Gastrocnemius medialis (tissue), 4 donors: ENCODE results near the gene TCP11. TPM values are rescaled to one million over a fixed set of nuclear protein-coding genes. Genes with fewer than 3 reads are reported as not detected.

ENCODE experiments used
- ATAC-seq, 2 donors: fragments of 150-250 bp; one replicate each; pipeline ENCODE4 v1.9.1; 2016
- DNase-seq, 2 donors: peaks; one replicate each; pipeline ENCODE4 v3.0.0-alpha.2; 2019
- H3K27ac ChIP-seq, 4 donors: fragments of 200-600 bp; sonication (generic); 1 replicate in 1 of 4; 2 replicates in 3 of 4; pipeline ENCODE4 v1.5.1; 2016 to 2018; ENCODE audit warnings: mild to moderate bottlenecking in 2 of 4, moderate library complexity in 1 of 4
- H3K27me3 ChIP-seq, 3 donors: fragments of 200-600 bp; sonication (generic) in 2 of 3; 1 replicate in 1 of 3; 2 replicates in 2 of 3; pipeline versions ENCODE4 v1.5.1 to v1.6.0; 2016 to 2019; ENCODE audit warnings: mild to moderate bottlenecking in 1 of 3, moderate library complexity in 1 of 3
- H3K36me3 ChIP-seq, 2 donors: fragments of 200-600 bp; sonication (generic) in 1 of 2; one replicate each; pipeline ENCODE4 v1.5.1; 2017 to 2018
- H3K4me1 ChIP-seq, 2 donors: fragments of 200-600 bp; sonication (generic) in 1 of 2; one replicate each; pipeline ENCODE4 v1.5.1; 2016 to 2017; ENCODE audit warnings: mild to moderate bottlenecking in 2 of 2
- H3K4me3 ChIP-seq, 4 donors: fragments of 200-600 bp; sonication (generic) in 3 of 4; 1 replicate in 1 of 4; 2 replicates in 3 of 4; pipeline ENCODE4 v1.5.1; 2016 to 2019; ENCODE audit warnings: mild to moderate bottlenecking in 2 of 4
- H3K9me3 ChIP-seq, 3 donors: fragments of 200-600 bp; sonication (generic) in 2 of 3; 1 replicate in 1 of 3; 2 replicates in 2 of 3; pipeline ENCODE4 v1.5.1; 2016 to 2019
- POLR2A ChIP-seq, 2 donors: fragments of 450-650 bp; IDR thresholded peaks; one replicate each; pipeline ENCODE4 v1.6.1; 2017; ENCODE audit warnings: antibody characterized with exemption in 2 of 2, mild to moderate bottlenecking in 2 of 2, moderate library complexity in 2 of 2
- in situ Hi-C, 4 donors: fragments of 200-750 bp; cut with MboI; loops; one replicate each; pipeline versions ENCODE4 v1.15.0 to v1.8.0; 2017; ENCODE audit warnings: low sequenced_read_pairs in 4 of 4
- intact Hi-C: fragments of 100-400 bp; cut with DNase I; formaldehyde crosslinking; loops from one replicate; pipeline ENCODE4 v1.15.1; 2023; ENCODE audit warnings: low total_unique reads
- total RNA-seq, 4 donors: library from RNA; depleted of rRNA; stranded (reverse); fragments of >200 nt; gene quantifications; one replicate each; pipeline versions ENCODE4 v1.1.0 to v1.2.3, GENCODE V29; 2016
- TF ChIP-seq, protein P1 (sequence below), 5 experiments: fragments of 450-650 bp in 3 of 5; fragments of 200-600 bp in 2 of 5; sonication (generic) in 2 of 5; IDR thresholded peaks in 4 of 5; conservative IDR thresholded peaks in 1 of 5; 1 replicate in 4 of 5; 2 replicates in 1 of 5; pipeline ENCODE4 v1.5.1; 2016 to 2019; ENCODE audit warnings: antibody characterized with exemption in 5 of 5, mild to moderate bottlenecking in 3 of 5, moderate library complexity in 3 of 5

The TCP11 gene
- total RNA-seq, 4 donors from 2014 or later: 0.41 TPM; not detected in 3

DNA sequence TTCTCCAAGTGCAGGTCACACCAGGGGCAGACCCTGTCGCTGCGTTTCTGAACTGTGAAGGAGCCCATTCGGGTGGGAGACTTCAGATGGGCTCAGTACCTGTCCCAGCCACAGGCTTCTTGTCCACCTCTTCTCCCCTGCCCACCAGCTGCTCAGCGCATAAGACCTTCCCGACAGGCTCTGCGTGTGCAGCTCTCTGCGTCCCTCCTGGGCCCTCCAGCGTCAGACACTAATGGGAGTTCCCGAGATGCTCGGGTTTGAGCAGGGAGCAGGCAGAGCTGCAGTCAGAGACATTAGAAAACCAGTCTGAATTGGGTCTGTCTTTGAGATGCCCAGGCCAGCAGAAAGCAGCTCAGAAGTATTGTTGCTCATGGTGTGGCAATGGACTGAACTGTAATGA, 50.4 kb downstream of the TCP11 start:
- Histone ChIP-seq H3K9me3 (no peaks in the 10 kb centered on the region), H3K36me3 (peaks cover 0 to 35% of the 10 kb centered on the region in 2 donors), H3K27me3 (no peaks in the 10 kb centered on the region), H3K27ac (no peak overlapping the region), H3K4me3 (no peak overlapping the region), H3K4me1 (no peaks in the 10 kb centered on the region)
- in situ Hi-C loops: no loop called here
- ATAC-seq (no peak), DNase-seq (no peak)
- TF ChIP-seq, protein P1, sequence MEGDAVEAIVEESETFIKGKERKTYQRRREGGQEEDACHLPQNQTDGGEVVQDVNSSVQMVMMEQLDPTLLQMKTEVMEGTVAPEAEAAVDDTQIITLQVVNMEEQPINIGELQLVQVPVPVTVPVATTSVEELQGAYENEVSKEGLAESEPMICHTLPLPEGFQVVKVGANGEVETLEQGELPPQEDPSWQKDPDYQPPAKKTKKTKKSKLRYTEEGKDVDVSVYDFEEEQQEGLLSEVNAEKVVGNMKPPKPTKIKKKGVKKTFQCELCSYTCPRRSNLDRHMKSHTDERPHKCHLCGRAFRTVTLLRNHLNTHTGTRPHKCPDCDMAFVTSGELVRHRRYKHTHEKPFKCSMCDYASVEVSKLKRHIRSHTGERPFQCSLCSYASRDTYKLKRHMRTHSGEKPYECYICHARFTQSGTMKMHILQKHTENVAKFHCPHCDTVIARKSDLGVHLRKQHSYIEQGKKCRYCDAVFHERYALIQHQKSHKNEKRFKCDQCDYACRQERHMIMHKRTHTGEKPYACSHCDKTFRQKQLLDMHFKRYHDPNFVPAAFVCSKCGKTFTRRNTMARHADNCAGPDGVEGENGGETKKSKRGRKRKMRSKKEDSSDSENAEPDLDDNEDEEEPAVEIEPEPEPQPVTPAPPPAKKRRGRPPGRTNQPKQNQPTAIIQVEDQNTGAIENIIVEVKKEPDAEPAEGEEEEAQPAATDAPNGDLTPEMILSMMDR (IDR thresholded peaks at IDR 0.05 in 4 of 5, conservative IDR thresholded peaks at IDR 0.05 in 1 of 5): no peak
- no peak for TF ChIP-seq POLR2A (IDR thresholded peaks at IDR 0.05)
- intact Hi-C loops: no loop called here

DNA sequence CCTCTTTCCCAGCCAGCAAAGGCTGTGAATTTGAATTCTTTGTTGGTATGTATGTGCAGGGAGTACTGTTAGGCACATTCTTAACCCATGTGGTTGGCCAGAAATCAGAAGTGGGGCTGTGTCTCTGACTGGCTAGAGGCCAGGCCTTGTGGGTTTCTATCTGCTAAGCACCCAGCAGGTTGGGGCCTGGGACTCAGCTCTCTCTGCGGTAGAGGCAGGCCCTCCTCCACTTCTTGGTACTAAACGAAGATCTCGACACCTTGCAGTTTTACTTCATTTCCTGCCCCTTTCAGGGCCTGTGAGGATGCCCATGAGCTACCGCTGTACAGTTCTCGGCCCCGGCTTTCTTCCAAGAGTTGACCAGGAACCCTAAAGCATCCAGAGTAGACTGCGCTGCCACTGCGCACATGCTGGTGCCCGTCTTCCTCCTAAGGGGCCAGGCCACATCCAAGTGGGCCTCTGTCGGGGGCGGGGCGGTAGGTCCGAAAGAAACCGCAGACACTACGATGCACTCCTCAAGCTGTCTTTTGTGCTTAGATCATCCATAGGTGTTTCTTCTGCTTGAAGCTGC, 51.1 kb downstream of the TCP11 start:
- no peak for TF ChIP-seq POLR2A (IDR thresholded peaks at IDR 0.05)
- TF ChIP-seq, protein P1 (IDR thresholded peaks at IDR 0.05 in 4 of 5, conservative IDR thresholded peaks at IDR 0.05 in 1 of 5): no peak
- no peak for ATAC-seq
- Histone ChIP-seq H3K27me3 (no peaks in the 10 kb centered on the region), H3K36me3 (peaks cover 0 to 42% of the 10 kb centered on the region in 2 donors), H3K4me3 (no peak overlapping the region), H3K9me3 (no peaks in the 10 kb centered on the region), H3K27ac (no peak overlapping the region), H3K4me1 (no peaks in the 10 kb centered on the region)
- intact Hi-C loops: no loop called here
- no peak for DNase-seq
- in situ Hi-C loops: no loop called here

GRCh38 chr6:35089216-35089934, 51.8 kb downstream of the TCP11 start:
- intact Hi-C loops: no loop called here
- no peaks in the 10 kb centered on the region for H3K9me3 ChIP-seq
- no peak overlapping the region for H3K27ac ChIP-seq
- no peak overlapping the region for H3K4me3 ChIP-seq
- DNase-seq: no peak
- H3K4me1 ChIP-seq: no peaks in the 10 kb centered on the region
- no peaks in the 10 kb centered on the region for H3K27me3 ChIP-seq
- in situ Hi-C loops: no loop called here
- TF ChIP-seq POLR2A (IDR thresholded peaks at IDR 0.05): no peak
- TF ChIP-seq, protein P1 (IDR thresholded peaks at IDR 0.05 in 4 of 5, conservative IDR thresholded peaks at IDR 0.05 in 1 of 5): no peak
- H3K36me3 ChIP-seq: peaks cover 0 to 48% of the 10 kb centered on the region in 2 donors
- no peak for ATAC-seq

DNA sequence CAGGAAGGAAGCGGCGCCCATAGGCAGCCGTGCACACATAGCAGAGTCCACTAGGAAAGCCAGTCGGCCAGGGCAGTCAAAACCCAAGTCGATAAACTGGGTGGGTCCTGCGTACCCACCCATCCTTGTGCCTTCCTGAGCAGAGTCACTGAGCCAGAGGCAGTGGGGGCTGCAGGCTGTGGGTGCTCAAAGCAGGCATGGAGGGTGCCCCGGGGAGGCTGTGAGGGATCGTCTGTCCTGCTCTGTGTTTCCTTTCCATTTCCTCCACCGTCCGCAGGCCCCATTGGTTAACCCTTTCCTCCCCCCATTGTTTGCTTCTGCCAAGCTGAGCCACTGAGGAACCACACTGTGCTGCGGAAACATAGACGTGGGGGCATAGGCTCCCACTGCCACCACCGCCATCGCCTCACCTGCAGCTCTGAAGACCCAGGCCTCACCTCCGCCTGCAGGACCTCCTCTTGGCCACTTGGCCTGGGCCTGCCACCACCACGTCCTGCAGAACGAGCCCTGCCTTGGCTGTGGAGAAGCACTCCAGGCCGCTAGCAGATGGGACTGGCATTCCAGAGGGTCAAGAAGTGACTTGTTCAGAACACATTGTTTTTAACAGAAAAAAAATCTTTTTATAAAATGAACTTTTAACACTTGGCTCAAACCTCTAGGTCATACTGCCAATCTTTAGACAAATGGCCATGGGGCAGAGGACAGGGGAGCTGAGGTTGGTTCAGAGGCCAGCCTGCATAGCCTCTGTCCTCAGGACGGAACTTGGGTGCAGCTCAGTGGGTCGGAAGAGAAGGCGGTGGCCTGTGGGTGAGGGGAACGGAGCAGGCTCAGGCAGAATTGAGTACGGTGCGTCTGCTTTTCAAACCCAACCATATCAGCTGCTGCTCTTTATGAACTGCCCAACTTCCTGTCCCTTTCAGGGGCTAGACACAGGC, 52.6 kb downstream of the TCP11 start:
- Histone ChIP-seq H3K4me1 (no peaks in the 10 kb centered on the region), H3K27ac (no peak overlapping the region), H3K36me3 (peaks cover 0 to 57% of the 10 kb centered on the region in 2 donors), H3K4me3 (no peak overlapping the region), H3K27me3 (no peaks in the 10 kb centered on the region), H3K9me3 (no peaks in the 10 kb centered on the region)
- intact Hi-C loops (no loop called here), in situ Hi-C loops (no loop called here)
- DNase-seq: no peak
- TF ChIP-seq, protein P1 (IDR thresholded peaks at IDR 0.05 in 4 of 5, conservative IDR thresholded peaks at IDR 0.05 in 1 of 5): no peak
- TF ChIP-seq POLR2A (IDR thresholded peaks at IDR 0.05): no peak
- ATAC-seq: no peak
